GM12875 (cell line): ENCODE data around the gene TBX10.

Source experiments
- H3K4me3 ChIP-seq: one replicate; pipeline ENCODE4 v1.5.1; 2011; ENCODE audit warnings: low read depth, low read length, control low read depth
- CTCF ChIP-seq: IDR thresholded peaks from 2 replicates; pipeline ENCODE4 v1.5.1; 2011; ENCODE audit warnings: low read depth, mild to moderate bottlenecking, control low read depth, inconsistent platforms, low read length, moderate library complexity, borderline replicate concordance; ENCODE audit not compliant: insufficient read depth

Gene TBX10

GRCh38 chr11:67583247-67584204 is 56.0 kb downstream of the TBX10 start, which contains the start of gene GSTP1:
GSTP1 (plus strand) TSS chr11:67583812; CDS start chr11:67583844, 32 bp downstream.
- peak; percentile 77 for TF ChIP-seq CTCF
- peak within 1 kb of the TSS; percentile 70 for H3K4me3 ChIP-seq

GRCh38 chr11:67582011-67582410 is 57.6 kb downstream of the TBX10 start:
- no peak overlapping the region for H3K4me3 ChIP-seq
- TF ChIP-seq CTCF, result no peak

- no peak for TF ChIP-seq CTCF
- H3K4me3 ChIP-seq, result no peak overlapping the region
Observed at GRCh38 chr11:67581469-67581868, 58.1 kb downstream of the TBX10 start.
